Stimulated activated CD8-positive, alpha-beta memory T cell treated with anti-CD3 and anti-CD28 coated beads, Interleukin-15, amount 100 ng/mL, for 4 hours (primary cell): ENCODE data around the gene GTF2IRD1.
A peak's percentile ranks its signal among the peaks of the same experiment; 100 is the strongest.
"Not testable (repeated sequence)": the region's sequence is repeated elsewhere in the genome, so short reads cannot be mapped to it uniquely, and the experiment has no call there.

ENCODE experiments used
- DNase-seq, 2 donors: peaks; one replicate each; pipeline ENCODE4 v3.0.0-alpha.2; 2020; ENCODE audit warnings: low read depth in 2 of 2

Gene GTF2IRD1

GRCh38 chr7:74429153-74429747 lies 24.5 kb upstream of the GTF2IRD1 start:
- no peak for DNase-seq

DNA sequence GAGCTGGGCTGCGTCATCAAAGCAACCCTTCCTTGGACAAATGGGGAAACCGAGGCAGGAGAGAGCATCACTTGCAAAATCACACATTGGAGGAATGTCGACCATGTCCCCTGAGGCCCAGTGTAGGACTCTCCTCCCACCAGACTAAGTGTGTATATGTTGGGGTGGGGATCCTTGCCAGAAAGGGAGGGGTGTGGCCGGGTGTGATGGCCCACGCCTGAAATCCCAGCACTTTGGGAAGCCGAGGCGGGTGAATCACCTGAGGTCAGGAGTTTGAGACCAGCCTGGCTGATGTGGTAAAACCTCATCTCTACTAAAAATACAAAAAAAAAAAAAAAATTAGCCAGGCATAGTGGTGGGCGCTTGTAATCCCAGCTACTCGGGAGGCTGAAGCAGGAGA lies 23.3 kb upstream of the GTF2IRD1 start:
- DNase-seq: not testable (repeated sequence)

DNA sequence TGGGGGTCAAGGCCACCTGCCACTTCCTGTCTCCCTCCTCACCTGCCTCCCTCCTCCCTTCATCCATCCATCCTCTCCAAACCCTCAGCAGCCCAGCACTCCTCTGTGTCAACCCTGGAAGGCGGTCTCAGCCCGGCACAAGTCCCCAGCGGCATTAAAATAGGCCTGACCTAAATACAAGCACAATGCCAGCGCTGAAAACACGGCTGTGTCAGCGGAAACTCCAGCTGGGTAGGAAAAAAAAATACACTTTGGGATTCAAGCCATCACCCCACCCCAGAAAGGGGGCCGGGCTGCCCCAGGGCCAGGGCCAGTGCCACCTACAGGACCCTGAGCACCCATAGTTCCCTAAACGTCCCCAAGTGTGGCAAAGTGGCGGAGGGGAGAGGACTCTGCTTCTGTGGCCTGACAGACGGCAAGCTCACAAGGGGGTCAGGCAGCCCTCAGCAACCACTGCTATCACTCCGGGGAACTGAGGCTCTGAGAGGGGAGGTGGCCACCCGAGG lies 22.7 kb upstream of the GTF2IRD1 start:
- DNase-seq: no peak

GRCh38 chr7:74437291-74437571 lies 16.5 kb upstream of the GTF2IRD1 start:
- DNase-seq: not testable (repeated sequence)

- DNase-seq: no peak
These were observed 15.4 kb upstream of the GTF2IRD1 start for GRCh38 chr7:74438327-74438726.

DNA sequence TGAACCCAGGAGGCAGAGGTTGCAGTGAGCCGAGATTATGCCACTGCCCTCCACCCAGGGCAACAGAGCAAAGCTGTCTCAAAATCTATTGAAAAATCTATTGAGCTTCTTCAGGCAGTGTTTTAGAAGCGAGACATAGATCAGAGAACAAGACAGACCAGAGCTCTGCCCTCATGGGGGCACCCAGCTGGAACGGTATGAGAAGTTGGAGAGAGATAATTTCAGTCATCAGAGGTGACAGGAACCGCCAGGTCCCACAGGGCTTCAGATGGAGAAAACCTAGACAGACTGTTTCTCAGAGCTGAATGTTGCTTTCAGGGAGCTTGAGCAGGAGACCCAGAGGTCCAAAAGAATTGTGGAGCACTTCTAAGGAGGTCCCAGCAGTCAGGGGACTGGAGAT lies 14.2 kb upstream of the GTF2IRD1 start:
- DNase-seq: no peak

DNA sequence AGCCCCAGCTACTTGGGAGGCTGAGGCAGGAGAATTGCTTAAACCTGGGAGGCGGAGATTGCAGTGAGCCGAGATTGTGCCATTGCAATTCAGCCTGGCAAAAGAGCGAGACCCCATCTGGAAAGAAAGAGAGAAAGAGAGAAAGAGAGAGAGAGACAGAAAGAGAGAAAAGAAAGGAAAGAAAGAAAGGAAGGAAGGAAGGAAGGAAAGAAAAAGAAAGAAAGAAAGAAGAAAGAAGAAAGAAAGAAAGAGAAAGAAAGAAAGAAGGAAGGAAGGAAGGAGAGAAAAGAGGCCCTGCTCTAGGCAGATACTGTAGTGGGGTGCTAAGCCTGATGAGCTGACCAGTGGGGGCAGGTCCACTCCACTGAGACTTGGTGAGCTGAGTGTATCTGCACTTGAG lies 13.6 kb upstream of the GTF2IRD1 start:
- not testable (repeated sequence) for DNase-seq

DNA sequence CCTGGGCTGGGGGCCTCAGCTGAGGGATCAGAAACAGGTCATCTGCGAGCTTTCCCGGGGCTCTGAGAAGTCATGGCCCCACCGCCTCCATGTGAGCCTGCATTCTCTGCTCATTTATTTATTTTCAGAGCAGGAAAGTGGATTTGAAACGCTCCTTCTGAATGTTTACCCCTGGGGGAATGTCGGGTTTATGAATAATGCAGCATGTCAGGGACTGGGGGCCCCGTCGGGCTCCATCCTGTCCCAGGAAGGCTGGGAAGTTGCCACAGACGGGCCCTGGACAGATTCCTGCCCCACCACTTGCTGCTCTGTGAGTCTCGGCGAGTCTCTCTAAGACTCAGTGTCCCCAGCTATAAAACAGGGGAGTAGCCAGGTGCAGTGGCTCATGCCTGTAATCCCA lies 11.9 kb upstream of the GTF2IRD1 start:
- DNase-seq: no peak

GRCh38 chr7:74443543-74444247 lies 10.0 kb upstream of the GTF2IRD1 start:
- DNase-seq: no peak

DNA sequence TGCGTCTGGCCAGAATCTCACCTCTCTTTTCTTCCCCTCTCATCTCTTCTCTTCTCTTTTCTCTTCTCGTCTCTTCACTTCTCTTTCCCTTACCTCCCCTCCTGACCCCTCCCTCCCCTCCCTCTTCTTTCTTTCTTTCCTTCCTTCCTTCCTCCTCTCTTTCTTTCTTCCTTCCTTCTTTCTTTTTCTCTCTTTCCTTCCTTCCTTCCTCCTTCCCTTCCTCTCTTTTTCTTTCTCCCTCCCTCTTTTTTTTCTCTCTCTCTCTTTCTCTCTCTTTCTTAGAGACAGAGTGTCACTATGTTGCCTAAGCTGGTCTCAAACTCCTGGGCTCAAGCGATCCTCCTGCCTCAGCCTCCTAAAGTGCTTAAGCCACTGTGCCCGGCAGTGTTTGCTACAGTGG lies 4.6 kb upstream of the GTF2IRD1 start:
- no peak for DNase-seq

DNA sequence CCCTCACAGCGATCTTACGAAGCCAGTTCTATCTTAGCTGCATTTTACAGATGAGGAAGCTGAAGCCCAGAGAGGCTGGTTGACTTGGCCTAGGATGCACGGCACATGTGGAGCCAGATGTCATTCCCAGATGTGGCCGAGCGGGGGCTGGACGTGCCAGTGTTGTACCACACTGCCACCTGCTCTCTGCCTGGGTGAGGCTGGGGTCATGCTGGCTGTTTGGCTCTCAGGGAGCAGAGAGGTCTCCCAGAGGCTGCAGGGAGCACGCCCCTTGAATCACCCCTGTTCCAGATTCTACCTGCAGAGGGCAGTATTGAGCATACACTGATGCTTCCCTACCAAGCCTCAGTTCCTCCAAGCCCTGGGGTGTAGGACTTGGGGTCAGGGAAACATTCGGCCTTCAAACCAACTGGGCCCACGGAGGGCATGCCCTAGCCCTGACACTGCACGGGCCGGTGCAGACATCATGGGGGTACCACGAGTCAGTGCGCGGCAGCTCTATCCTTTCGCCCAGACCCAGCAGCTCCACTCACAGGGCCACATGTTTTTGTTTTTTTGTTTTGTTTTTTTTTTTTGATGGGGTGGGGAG lies 3.8 kb upstream of the GTF2IRD1 start:
- peak in 1 of 2 donors; percentile 26 for DNase-seq

DNA sequence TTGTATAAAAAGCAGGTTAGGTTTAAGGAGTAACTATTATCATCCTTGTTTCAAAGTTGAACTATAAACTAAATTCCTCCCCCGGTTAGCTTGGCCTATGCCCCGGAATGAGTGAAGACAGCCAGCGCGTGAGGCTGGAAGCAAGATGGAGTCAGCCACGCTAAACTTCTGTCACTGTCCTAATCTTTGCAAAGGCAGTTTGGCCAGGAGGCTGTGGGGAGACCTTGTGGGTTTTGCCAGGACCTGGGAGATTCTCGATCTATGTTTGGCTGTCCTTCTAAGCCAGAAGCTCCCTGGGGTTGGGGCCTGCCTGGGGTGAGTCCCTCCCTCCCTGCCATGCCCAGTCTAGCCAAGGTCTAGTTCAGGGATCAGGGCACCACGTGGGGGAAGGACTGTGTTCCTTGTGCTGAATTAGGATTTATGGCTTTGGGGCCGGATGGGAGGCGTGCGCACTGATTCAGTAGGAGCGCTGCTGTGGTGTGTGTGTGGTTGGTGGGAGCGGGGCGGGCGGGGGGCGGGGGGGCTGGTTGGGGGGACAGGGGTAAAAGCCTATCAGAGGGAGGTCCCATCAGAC lies 871 bp upstream of the GTF2IRD1 start:
- no peak for DNase-seq

- DNase-seq: no peak
These were observed 567 bp downstream of the GTF2IRD1 start for GRCh38 chr7:74454021-74454924.

GRCh38 chr7:74454925-74455288 lies 1.2 kb downstream of the GTF2IRD1 start:
- DNase-seq: no peak

- no peak for DNase-seq
These were observed 1.6 kb downstream of the GTF2IRD1 start for GRCh38 chr7:74455291-74455804.

- DNase-seq: no peak
These were observed 2.2 kb downstream of the GTF2IRD1 start for GRCh38 chr7:74455928-74456327.

- DNase-seq: no peak
These were observed 3.3 kb downstream of the GTF2IRD1 start for GRCh38 chr7:74457007-74457406.

DNA sequence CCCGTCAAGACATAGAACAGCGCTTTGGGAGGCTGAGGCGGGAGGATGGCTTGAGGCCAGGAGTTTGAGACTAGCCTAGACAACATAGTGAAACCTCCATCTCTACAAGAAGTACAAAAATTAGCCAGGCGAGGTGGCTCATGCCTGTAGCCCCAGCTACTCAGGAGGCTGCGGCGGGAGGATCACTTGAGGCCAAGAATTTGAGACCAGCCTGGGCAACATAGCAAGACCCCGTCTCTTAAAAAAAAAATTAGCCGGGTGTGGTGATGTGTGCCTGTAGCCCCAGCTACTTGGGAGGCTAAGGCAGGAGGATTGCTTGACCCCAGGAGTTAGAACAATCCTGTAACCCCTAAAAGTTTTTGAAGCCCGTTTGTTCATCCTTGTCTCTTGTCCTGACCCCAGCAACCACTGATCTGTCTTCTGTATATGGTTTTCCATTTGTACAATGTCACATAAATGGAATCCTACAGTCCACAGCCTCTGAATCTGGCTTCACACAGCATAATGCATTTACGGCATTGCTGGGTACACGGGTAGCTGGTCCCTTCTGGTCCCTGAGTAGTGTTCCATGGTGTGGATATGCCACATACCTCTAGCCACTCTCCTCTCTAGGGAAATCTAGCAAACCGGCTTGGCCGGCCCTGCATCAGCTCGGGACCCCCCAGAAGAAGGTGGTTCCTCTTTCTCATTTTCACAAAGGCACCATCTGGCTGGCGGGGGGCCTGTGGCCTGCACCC lies 8.4 kb downstream of the GTF2IRD1 start:
- no peak for DNase-seq

GRCh38 chr7:74462707-74463100 lies 9.0 kb downstream of the GTF2IRD1 start:
- DNase-seq: no peak

DNA sequence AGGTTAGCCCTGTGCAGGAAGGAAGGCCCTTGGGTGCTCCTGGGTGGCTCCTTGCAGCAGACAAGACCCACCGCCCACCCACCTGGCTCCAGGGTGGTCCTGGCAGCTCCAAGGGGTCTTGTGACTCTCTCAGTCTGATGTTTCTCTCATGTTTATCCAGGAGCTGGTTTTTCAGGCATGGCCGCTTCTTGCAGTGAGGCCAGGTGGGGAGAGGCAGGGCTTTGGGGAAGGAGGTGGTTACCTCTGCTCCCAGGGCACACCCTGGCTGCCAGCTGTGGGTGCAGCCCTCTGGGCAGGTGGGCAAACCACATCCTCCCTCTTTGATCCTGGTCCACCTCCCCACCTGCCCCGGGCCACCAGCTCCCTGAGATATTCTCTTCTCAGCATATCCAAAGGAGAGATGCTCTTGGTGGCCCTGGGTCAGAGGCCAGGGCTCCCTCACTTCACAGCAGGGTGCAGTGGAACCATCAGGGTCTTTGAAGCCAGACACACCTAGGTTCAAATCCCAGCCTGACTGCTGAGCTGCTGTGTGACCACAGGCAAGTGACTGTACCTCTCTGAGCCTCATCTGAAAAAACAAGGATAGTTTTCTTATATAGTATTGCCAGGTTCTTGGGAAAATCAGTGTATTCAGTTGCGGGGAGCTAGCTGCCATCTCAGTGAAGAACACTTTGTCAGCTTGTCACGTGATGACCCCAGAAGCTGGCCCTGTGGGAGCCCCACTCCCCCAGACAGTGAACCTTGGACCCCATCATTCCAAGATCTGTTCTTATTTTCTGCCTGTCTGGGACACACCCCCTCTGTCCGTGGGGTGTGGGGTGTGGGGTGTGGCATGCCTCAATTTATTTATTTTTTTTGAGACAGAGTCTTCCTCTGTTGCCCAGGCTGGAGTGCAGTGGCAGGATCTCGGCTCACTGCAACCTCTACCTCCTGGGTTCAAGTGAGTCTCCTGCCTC lies 11.5 kb downstream of the GTF2IRD1 start:
- no peak for DNase-seq
